ENCODE results near the gene TRABD2A.

DNA sequence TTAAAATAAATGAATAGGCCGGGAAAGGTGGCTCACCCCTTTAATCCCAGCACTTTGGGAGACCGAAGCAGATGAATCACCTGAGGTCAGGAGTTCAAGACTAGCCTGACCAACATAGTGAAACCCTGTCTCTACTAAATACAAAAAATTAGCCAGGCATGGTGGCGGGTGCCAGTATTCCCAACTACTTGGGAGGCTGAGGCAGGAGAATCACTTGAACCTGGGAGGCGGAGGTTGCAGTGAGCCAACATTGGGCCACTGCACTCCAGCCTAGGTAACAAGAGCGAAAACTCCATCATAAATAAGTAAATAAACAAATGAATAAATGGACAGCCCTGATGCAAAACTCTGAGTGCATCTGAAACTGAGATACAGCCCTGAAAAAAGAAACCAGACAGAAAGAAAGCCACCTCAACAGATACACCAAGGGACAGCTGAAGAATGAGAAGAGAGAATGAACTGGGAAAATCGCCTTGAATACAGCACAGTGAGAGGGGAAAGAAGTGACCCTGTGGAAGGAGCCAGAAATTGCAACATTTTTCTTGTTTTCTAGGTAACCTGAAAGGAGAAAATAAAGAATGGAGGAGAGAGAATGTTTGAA lies 64.4 kb downstream of the TRABD2A start:
- TF ChIP-seq, protein P1, sequence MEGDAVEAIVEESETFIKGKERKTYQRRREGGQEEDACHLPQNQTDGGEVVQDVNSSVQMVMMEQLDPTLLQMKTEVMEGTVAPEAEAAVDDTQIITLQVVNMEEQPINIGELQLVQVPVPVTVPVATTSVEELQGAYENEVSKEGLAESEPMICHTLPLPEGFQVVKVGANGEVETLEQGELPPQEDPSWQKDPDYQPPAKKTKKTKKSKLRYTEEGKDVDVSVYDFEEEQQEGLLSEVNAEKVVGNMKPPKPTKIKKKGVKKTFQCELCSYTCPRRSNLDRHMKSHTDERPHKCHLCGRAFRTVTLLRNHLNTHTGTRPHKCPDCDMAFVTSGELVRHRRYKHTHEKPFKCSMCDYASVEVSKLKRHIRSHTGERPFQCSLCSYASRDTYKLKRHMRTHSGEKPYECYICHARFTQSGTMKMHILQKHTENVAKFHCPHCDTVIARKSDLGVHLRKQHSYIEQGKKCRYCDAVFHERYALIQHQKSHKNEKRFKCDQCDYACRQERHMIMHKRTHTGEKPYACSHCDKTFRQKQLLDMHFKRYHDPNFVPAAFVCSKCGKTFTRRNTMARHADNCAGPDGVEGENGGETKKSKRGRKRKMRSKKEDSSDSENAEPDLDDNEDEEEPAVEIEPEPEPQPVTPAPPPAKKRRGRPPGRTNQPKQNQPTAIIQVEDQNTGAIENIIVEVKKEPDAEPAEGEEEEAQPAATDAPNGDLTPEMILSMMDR (IDR thresholded peaks at IDR 0.05): no peak
- TF ChIP-seq EP300 (IDR thresholded peaks at IDR 0.05): no peak

Data from sigmoid colon (tissue), 4 donors.